GM21786 (cell line): ENCODE data around the gene PARD3B.

Experiments used
- ATAC-seq: cut with Tn5 transposase; IDR thresholded peaks from one replicate; pipeline ENCODE4 v1.9.1; 2021; ENCODE audit not compliant: unreplicated experiment

The PARD3B gene

DNA sequence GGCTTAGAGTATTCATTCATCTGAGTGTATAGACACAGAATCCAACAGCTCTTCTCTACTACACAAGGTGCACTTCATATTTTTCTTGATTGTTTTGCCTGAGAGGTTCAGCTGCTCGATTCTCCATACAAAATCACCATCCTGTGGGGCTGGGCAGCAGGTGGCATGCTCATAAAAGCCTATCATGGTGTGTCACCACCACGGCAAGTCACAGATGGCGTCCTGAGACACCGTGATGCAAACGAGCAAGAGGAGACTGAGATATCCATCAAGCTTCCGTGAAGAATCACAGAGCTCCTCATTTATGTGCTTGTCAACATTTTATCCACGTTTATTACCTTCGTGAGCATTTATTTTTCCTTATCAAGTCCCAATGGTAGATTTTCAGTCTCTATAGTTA is 1114.6 kb downstream of the PARD3B start:
- ATAC-seq = no peak

DNA sequence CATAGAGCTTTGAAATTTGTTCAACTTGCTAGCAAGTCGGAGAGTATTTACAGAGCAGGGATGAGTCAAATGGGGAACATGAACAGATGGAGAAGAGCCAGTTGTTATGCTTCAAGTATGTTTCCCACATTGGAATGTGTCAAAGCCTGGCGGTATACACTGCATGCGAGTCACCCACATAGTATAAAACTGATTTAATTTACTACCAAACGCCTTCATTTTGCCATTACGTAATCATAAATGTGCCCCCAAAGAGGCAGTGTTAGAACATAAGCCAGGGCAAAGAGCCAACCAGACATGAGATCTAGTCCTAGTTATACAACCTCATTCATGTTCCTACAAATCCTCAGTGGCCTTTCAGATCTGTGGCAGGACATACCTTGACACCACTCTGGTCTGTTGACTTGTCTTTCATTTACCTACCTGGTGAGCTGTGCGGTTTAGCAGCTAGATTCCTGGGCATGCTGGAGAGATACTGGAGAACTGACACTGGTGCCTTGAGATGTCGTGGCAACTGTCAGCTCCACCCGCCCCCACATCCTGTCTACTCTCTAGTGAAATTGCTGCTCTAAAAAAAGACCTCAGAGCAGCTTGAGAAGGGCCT is 1115.3 kb downstream of the PARD3B start:
- peak; percentile 66 for ATAC-seq

DNA sequence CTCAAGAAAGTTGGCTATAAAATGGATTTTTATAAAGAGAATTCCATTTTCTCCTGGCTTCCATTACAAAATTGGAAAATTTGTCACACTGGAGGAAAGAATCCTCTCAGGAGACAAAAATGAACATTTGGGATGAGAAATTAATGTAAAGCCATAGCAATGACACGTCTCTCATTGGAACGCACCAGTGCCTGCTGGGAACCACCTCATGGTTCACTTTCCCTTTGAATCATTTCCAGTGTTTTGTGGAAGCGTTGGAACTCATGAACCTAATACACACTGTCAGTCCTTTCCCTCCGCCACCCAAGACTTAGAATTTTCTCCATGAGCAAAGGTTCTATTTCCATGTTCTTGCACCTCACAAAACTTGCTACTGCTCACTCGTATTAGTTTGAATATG is 1116.0 kb downstream of the PARD3B start:
- no peak for ATAC-seq

DNA sequence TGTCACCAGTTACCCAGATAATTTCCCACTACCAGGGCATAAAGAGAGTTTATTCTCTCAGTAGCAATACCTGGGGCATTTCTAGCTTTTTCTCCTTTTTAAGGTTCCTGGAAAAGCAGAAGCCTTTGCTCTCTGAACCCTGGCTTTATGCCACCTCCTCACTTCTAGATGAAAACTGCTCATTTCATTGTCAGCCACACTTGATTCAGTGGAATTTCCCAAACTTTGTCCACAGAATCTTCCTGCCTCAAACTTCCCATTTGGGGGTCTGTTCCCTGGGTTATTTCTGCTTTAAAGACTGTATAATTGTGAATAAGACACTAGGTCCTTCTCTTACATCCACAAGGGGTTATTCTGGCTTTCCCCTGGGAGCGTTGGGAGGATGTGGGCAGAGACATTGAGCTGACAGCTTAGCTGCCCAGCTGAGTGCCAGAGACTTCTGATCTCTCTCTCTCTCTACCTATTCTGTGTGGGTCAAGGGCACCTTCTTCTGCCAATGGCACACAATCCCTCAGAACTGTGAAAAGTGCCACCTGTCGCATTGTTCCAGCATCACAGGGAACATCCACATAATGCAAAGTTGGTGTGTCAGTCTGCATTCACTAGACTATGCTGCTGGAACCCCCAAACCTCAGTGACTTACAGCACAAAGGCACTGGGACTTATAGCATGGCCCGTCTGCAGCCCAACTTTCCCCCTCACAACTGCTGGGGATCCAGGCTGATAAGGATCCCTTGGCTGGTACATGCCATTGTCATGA is 1117.1 kb downstream of the PARD3B start:
- no peak for ATAC-seq

DNA sequence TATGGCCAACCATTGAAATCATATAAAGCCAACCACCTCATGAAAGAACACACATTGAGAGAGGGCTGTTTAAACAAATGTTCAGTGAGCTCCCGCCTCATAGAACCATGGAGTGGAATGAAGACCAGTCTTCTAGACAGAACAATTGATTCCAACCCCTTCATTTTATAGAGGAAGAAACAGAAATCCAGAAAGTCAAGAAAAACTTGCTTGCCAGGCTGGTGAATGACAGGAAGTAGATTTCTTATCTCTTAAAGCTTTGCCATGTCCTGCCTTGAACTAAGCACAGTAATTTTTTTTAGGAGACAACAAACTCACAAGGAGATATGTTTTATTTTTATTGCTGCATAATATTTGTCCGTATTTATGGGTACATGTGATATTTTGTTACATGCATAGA is 1120.5 kb downstream of the PARD3B start:
- no peak for ATAC-seq
